H54 (cell line): ENCODE data around the gene PLPPR3.
"Not testable (repeated sequence)": the region's sequence is repeated elsewhere in the genome, so short reads cannot be mapped to it uniquely, and the experiment has no call there.

ENCODE experiments used
- DNase-seq: peaks from one replicate; pipeline ENCODE4 v3.0.0; 2011; ENCODE audit warnings: low spot score, mixed read lengths; ENCODE audit not compliant: insufficient read length
- FAIRE-seq: peaks from 3 replicates; lab custom pipeline; 2011; peaks lifted over from hg19 to GRCh38; lab: Jason Lieb, UNC
- POLR2A ChIP-seq: IDR thresholded peaks from 2 replicates; pipeline ENCODE4 v1.6.1; 2011; ENCODE audit warnings: low read depth, mild to moderate bottlenecking, low read length

Gene PLPPR3

GRCh38 chr19:861141-861755 lies 39.5 kb upstream of the PLPPR3 start:
- DNase-seq (no peak), FAIRE-seq (no peak)
- TF ChIP-seq POLR2A = no peak

- no peak for DNase-seq
- no peak for TF ChIP-seq POLR2A
- FAIRE-seq = no peak
Observed at GRCh38 chr19:858868-859843, 37.4 kb upstream of the PLPPR3 start, which contains the start of gene CFD. Gene CFD (plus strand): TSS chr19:859664. CDS start chr19:859690, 26 bp downstream.

- DNase-seq (no peak), FAIRE-seq (no peak)
- no peak for TF ChIP-seq POLR2A
Observed at GRCh38 chr19:858284-858683, 36.5 kb upstream of the PLPPR3 start.

GRCh38 chr19:855566-856120 lies 33.9 kb upstream of the PLPPR3 start:
- DNase-seq (no peak), FAIRE-seq (no peak)
- TF ChIP-seq POLR2A = no peak

GRCh38 chr19:855142-855541 lies 33.4 kb upstream of the PLPPR3 start:
- FAIRE-seq = no peak
- TF ChIP-seq POLR2A = no peak
- no peak for DNase-seq

- TF ChIP-seq POLR2A = no peak
- DNase-seq (no peak), FAIRE-seq (no peak)
Observed at GRCh38 chr19:854549-854948, 32.8 kb upstream of the PLPPR3 start.

GRCh38 chr19:853614-854220 lies 32.0 kb upstream of the PLPPR3 start:
- DNase-seq, FAIRE-seq: not testable (repeated sequence)

- DNase-seq = no peak
- no peak for TF ChIP-seq POLR2A
- no peak for FAIRE-seq
Observed at GRCh38 chr19:853014-853585, 31.3 kb upstream of the PLPPR3 start.

- no peak for DNase-seq
- TF ChIP-seq POLR2A = no peak
- no peak for FAIRE-seq
Observed at GRCh38 chr19:852136-853013, 30.6 kb upstream of the PLPPR3 start, which contains the start of gene ELANE. Gene ELANE (plus strand): TSS chr19:852303. CDS start chr19:852329, 26 bp downstream.

GRCh38 chr19:850979-851335 lies 29.2 kb upstream of the PLPPR3 start:
- TF ChIP-seq POLR2A = no peak
- FAIRE-seq = no peak
- DNase-seq = no peak

GRCh38 chr19:850221-850978 lies 28.6 kb upstream of the PLPPR3 start:
- FAIRE-seq (peak; percentile 90), DNase-seq (peak; percentile 96)
- TF ChIP-seq POLR2A = peak; percentile 20; the same call in 1 of the 2 replicates

- DNase-seq, FAIRE-seq: not testable (repeated sequence)
Observed at GRCh38 chr19:849195-849594, 27.4 kb upstream of the PLPPR3 start.
